ENCODE measurements around the gene D2HGDH. TPM values are rescaled to one million over a fixed set of nuclear protein-coding genes. Genes with fewer than 3 reads are reported as not detected.
A peak's percentile ranks its signal among the peaks of the same experiment; 100 is the strongest.

D2HGDH gene
- total RNA-seq, 1 donor from 2014 or later, result 40.4 TPM

- no peak overlapping the region for H3K4me3 Mint-ChIP-seq
- no peaks in the 10 kb centered on the region for H3K9me3 Mint-ChIP-seq
- H3K27me3 Mint-ChIP-seq, result no peaks in the 10 kb centered on the region
- peaks cover 15% of the 10 kb centered on the region for H3K4me1 Mint-ChIP-seq
- H3K27ac Mint-ChIP-seq, result no peak overlapping the region
- intact Hi-C loops (cut with micrococcal nuclease), result no loop called here
- H3K36me3 Mint-ChIP-seq (ENCODE audit: low read depth), result peaks cover 19% of the 10 kb centered on the region
- DNase-seq, result no peak
Observed at GRCh38 chr2:241760301-241760771, 25.9 kb downstream of the D2HGDH start.

GRCh38 chr2:241762321-241762932 is 28.0 kb downstream of the D2HGDH start:
- intact Hi-C loops (cut with micrococcal nuclease), result no loop called here
- H3K4me3 Mint-ChIP-seq, result peak overlapping the region; percentile 35
- H3K27ac Mint-ChIP-seq, result peak overlapping the region; percentile 49
- DNase-seq, result no peak
- H3K36me3 Mint-ChIP-seq (ENCODE audit: low read depth), result peaks cover 17% of the 10 kb centered on the region
- no peaks in the 10 kb centered on the region for H3K9me3 Mint-ChIP-seq
- no peaks in the 10 kb centered on the region for H3K27me3 Mint-ChIP-seq
- H3K4me1 Mint-ChIP-seq, result peaks cover 15% of the 10 kb centered on the region

GRCh38 chr2:241762933-241763369 is 28.5 kb downstream of the D2HGDH start:
- Mint-ChIP-seq H3K36me3 (ENCODE audit: low read depth) (peaks cover 16% of the 10 kb centered on the region), H3K9me3 (no peaks in the 10 kb centered on the region), H3K27ac (peak overlapping the region; percentile 49), H3K27me3 (no peaks in the 10 kb centered on the region), H3K4me3 (no peak overlapping the region), H3K4me1 (peaks cover 15% of the 10 kb centered on the region)
- DNase-seq, result peak; percentile 68
- intact Hi-C loops (cut with micrococcal nuclease), result no loop called here

- intact Hi-C loops (cut with micrococcal nuclease), result no loop called here
- no peak for DNase-seq
- no peak overlapping the region for H3K27ac Mint-ChIP-seq
- no peaks in the 10 kb centered on the region for H3K27me3 Mint-ChIP-seq
- H3K4me3 Mint-ChIP-seq, result no peak overlapping the region
- peaks cover 15% of the 10 kb centered on the region for H3K4me1 Mint-ChIP-seq
- H3K9me3 Mint-ChIP-seq, result no peaks in the 10 kb centered on the region
- peaks cover 14% of the 10 kb centered on the region for H3K36me3 Mint-ChIP-seq (ENCODE audit: low read depth)
Observed at GRCh38 chr2:241763551-241764274, 29.3 kb downstream of the D2HGDH start.

- no peak overlapping the region for H3K4me3 Mint-ChIP-seq
- H3K9me3 Mint-ChIP-seq, result no peaks in the 10 kb centered on the region
- no peaks in the 10 kb centered on the region for H3K27me3 Mint-ChIP-seq
- intact Hi-C loops (cut with micrococcal nuclease), result no loop called here
- no peak for DNase-seq
- H3K36me3 Mint-ChIP-seq (ENCODE audit: low read depth), result peaks cover 9% of the 10 kb centered on the region
- peaks cover 14% of the 10 kb centered on the region for H3K4me1 Mint-ChIP-seq
- no peak overlapping the region for H3K27ac Mint-ChIP-seq
Observed at GRCh38 chr2:241764275-241765241, 30.1 kb downstream of the D2HGDH start.

- Mint-ChIP-seq H3K27ac (no peak overlapping the region), H3K9me3 (no peaks in the 10 kb centered on the region), H3K4me1 (peaks cover 14% of the 10 kb centered on the region), H3K36me3 (ENCODE audit: low read depth) (no peaks in the 10 kb centered on the region), H3K27me3 (no peaks in the 10 kb centered on the region), H3K4me3 (no peak overlapping the region)
- DNase-seq, result no peak
- intact Hi-C loops (cut with micrococcal nuclease), result no loop called here
Observed at GRCh38 chr2:241767464-241768250, 33.2 kb downstream of the D2HGDH start.

GRCh38 chr2:241768251-241768711 is 33.9 kb downstream of the D2HGDH start:
- no peak for DNase-seq
- no peaks in the 10 kb centered on the region for H3K9me3 Mint-ChIP-seq
- H3K27ac Mint-ChIP-seq, result no peak overlapping the region

GRCh38 chr2:241768850-241769249 is 34.4 kb downstream of the D2HGDH start:
- Mint-ChIP-seq H3K27ac (no peak overlapping the region), H3K9me3 (no peaks in the 10 kb centered on the region), H3K4me1 (peaks cover 5% of the 10 kb centered on the region), H3K27me3 (no peaks in the 10 kb centered on the region), H3K36me3 (ENCODE audit: low read depth) (no peaks in the 10 kb centered on the region), H3K4me3 (no peak overlapping the region)
- intact Hi-C loops (cut with micrococcal nuclease), result no loop called here
- no peak for DNase-seq

More at GRCh38 chr2:241768251-241768711, 33.9 kb downstream of the D2HGDH start:
- no peaks in the 10 kb centered on the region for H3K27me3 Mint-ChIP-seq
- peaks cover 8% of the 10 kb centered on the region for H3K4me1 Mint-ChIP-seq
- intact Hi-C loops (cut with micrococcal nuclease), result no loop called here
- H3K4me3 Mint-ChIP-seq, result no peak overlapping the region
- H3K36me3 Mint-ChIP-seq (ENCODE audit: low read depth), result no peaks in the 10 kb centered on the region

- intact Hi-C loops (cut with micrococcal nuclease), result no loop called here
- H3K4me1 Mint-ChIP-seq, result peaks cover 5% of the 10 kb centered on the region
- no peak for DNase-seq
Observed at GRCh38 chr2:241769819-241770184, 35.4 kb downstream of the D2HGDH start.

GRCh38 chr2:241770185-241770935 is 35.9 kb downstream of the D2HGDH start:
- no peaks in the 10 kb centered on the region for H3K27me3 Mint-ChIP-seq
- no peak for DNase-seq
- no peaks in the 10 kb centered on the region for H3K36me3 Mint-ChIP-seq (ENCODE audit: low read depth)
- intact Hi-C loops (cut with micrococcal nuclease), result no loop called here
- H3K4me3 Mint-ChIP-seq, result no peak overlapping the region
- H3K9me3 Mint-ChIP-seq, result no peaks in the 10 kb centered on the region
- H3K27ac Mint-ChIP-seq, result no peak overlapping the region
- H3K4me1 Mint-ChIP-seq, result peaks cover 5% of the 10 kb centered on the region

More at GRCh38 chr2:241769819-241770184, 35.4 kb downstream of the D2HGDH start:
- Mint-ChIP-seq H3K9me3 (no peaks in the 10 kb centered on the region), H3K4me3 (no peak overlapping the region), H3K27ac (no peak overlapping the region), H3K36me3 (ENCODE audit: low read depth) (no peaks in the 10 kb centered on the region), H3K27me3 (no peaks in the 10 kb centered on the region)

GRCh38 chr2:241770936-241771285 is 36.5 kb downstream of the D2HGDH start:
- H3K4me3 Mint-ChIP-seq, result no peak overlapping the region
- H3K36me3 Mint-ChIP-seq (ENCODE audit: low read depth), result no peaks in the 10 kb centered on the region
- intact Hi-C loops (cut with micrococcal nuclease), result no loop called here
- H3K27me3 Mint-ChIP-seq, result no peaks in the 10 kb centered on the region
- no peak overlapping the region for H3K27ac Mint-ChIP-seq
- no peaks in the 10 kb centered on the region for H3K9me3 Mint-ChIP-seq
- no peak for DNase-seq
- peaks cover 5% of the 10 kb centered on the region for H3K4me1 Mint-ChIP-seq

- Mint-ChIP-seq H3K36me3 (ENCODE audit: low read depth) (no peaks in the 10 kb centered on the region), H3K27ac (no peak overlapping the region), H3K4me3 (no peak overlapping the region), H3K27me3 (no peaks in the 10 kb centered on the region), H3K4me1 (peaks cover 5% of the 10 kb centered on the region), H3K9me3 (no peaks in the 10 kb centered on the region)
- intact Hi-C loops (cut with micrococcal nuclease), result no loop called here
- no peak for DNase-seq
Observed at GRCh38 chr2:241771286-241772062, 37.0 kb downstream of the D2HGDH start.

Data from activated CD4-positive, alpha-beta T cell treated with anti-CD3 and anti-CD28 coated beads, Interleukin-2, amount 10 ng/mL, durations not matched to agents 24 days and 14 days (primary cell).